T-cell (primary cell): ENCODE data around the gene PTGFR. TPM values are rescaled to one million over a fixed set of nuclear protein-coding genes. Genes with fewer than 3 reads are reported as not detected.

Source experiments
- ATAC-seq, 4 experiments: fragments of 200-7000 bp in 3 of 4; fragments of 150-1000 bp in 1 of 4; cut with Tn5 transposase; replicated peaks in 1 of 4; 1 replicate in 3 of 4; 2 replicates in 1 of 4; pipeline ENCODE4 v1.10.0; 2021; ENCODE audit warnings: moderate library complexity in 3 of 4, mild to moderate bottlenecking in 2 of 4, moderate number of reproducible peaks in 1 of 4
- CTCF ChIA-PET, 2 donors: fragments of 300-600 bp; sonication (Branson Sonifier 250); formaldehyde crosslinking; loops; one replicate each; lab custom pipeline; 2022; ENCODE audit warnings: antibody characterized with exemption in 2 of 2; lab: Charles Lee
- POLR2A ChIA-PET, 2 donors: fragments of 300-600 bp; sonication (Branson Sonifier 250); formaldehyde crosslinking; loops; one replicate each; lab custom pipeline; 2022; ENCODE audit warnings: antibody characterized with exemption in 2 of 2; lab: Charles Lee
- DNase-seq, 35 experiments: peaks; one replicate each; pipeline versions ENCODE4 v3.0.0 to v3.0.0-alpha.2; 2013 to 2023
- H3K27ac ChIP-seq: one replicate; pipeline ENCODE4 v1.5.1; 2013; ENCODE audit warnings: low read length
- H3K27me3 ChIP-seq, 2 experiments: replicated peaks in 1 of 2; 1 replicate in 1 of 2; 2 replicates in 1 of 2; pipeline versions ENCODE4 v1.6.1 to v1.7.0; 2013; ENCODE audit warnings: low read length in 1 of 2, mixed read lengths in 1 of 2; ENCODE audit not compliant: control insufficient read depth in 2 of 2, insufficient read depth in 2 of 2; ENCODE audit errors: extremely low read depth in 1 of 2
- H3K36me3 ChIP-seq, 2 donors: 1 replicate in 1 of 2; 2 replicates in 1 of 2; pipeline versions ENCODE4 v1.6.1 to v1.7.0; 2013; ENCODE audit warnings: low read length in 1 of 2; ENCODE audit not compliant: control insufficient read depth in 2 of 2, insufficient read depth in 1 of 2; ENCODE audit errors: extremely low read depth in 1 of 2
- H3K4me1 ChIP-seq, 2 experiments: 1 replicate in 1 of 2; 2 replicates in 1 of 2; pipeline versions ENCODE4 v1.6.1 to v1.7.0; 2013; ENCODE audit warnings: low read length in 2 of 2, mixed read lengths in 1 of 2; ENCODE audit not compliant: insufficient read depth in 2 of 2, control insufficient read depth in 1 of 2; ENCODE audit errors: extremely low read depth in 1 of 2
- H3K4me3 ChIP-seq, 2 donors: 1 replicate in 1 of 2; 2 replicates in 1 of 2; pipeline versions ENCODE4 v1.5.1 to v1.7.0; 2013; ENCODE audit warnings: mild to moderate bottlenecking in 2 of 2, low read length in 1 of 2, moderate library complexity in 1 of 2; ENCODE audit not compliant: control insufficient read depth in 1 of 2; ENCODE audit errors: extremely low read depth in 1 of 2
- H3K9me3 ChIP-seq: 2 replicates; pipeline ENCODE4 v1.7.0; 2013
- H3K27ac Mint-ChIP-seq, 2 donors: one replicate each; pipeline ENCODE4 v1.8.0; 2020 to 2021; ENCODE audit warnings: mild to moderate bottlenecking in 2 of 2, mixed read lengths in 2 of 2
- H3K27me3 Mint-ChIP-seq, 2 donors: one replicate each; pipeline ENCODE4 v1.8.0; 2021 to 2022; ENCODE audit warnings: mixed read lengths in 2 of 2
- H3K36me3 Mint-ChIP-seq: one replicate; pipeline ENCODE4 v1.8.0; 2021; ENCODE audit warnings: mixed read lengths
- H3K4me1 Mint-ChIP-seq, 3 donors: one replicate each; pipeline ENCODE4 v1.8.0; 2020 to 2022; ENCODE audit warnings: mixed read lengths in 3 of 3, mild to moderate bottlenecking in 1 of 3
- H3K4me3 Mint-ChIP-seq, 3 donors: one replicate each; pipeline ENCODE4 v1.8.0; 2020 to 2022; ENCODE audit warnings: mild to moderate bottlenecking in 3 of 3, mixed read lengths in 3 of 3, moderate library complexity in 3 of 3
- H3K9me3 Mint-ChIP-seq, 3 donors: one replicate each; pipeline ENCODE4 v1.8.0; 2020 to 2022; ENCODE audit warnings: mixed read lengths in 3 of 3
- WGBS: methylation state at CpG from one replicate; pipeline ENCODE4 v1.1.5; 2013; ENCODE audit warnings: missing lambda C conversion rate; ENCODE audit not compliant: insufficient coverage; 5-methylcytosine and 5-hydroxymethylcytosine counted together
- total RNA-seq, 35 experiments: library from RNA in 6 of 35; stranded (reverse) in 6 of 35; fragments of 120-200 nt in 1 of 35; gene quantifications; one replicate each; pipeline versions ENCODE4 v1.2.1 to v1.2.4 and lab custom pipeline; 2013 to 2026

The PTGFR gene, protein sequence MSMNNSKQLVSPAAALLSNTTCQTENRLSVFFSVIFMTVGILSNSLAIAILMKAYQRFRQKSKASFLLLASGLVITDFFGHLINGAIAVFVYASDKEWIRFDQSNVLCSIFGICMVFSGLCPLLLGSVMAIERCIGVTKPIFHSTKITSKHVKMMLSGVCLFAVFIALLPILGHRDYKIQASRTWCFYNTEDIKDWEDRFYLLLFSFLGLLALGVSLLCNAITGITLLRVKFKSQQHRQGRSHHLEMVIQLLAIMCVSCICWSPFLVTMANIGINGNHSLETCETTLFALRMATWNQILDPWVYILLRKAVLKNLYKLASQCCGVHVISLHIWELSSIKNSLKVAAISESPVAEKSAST
- under 1 TPM in 1 of 5 donors, not detected in 4; 0.13 TPM for total RNA-seq
- total RNA-seq (2013) = 0.04 TPM
- 0 to 0.06 (median 0) reads per million in 29 experiments for total RNA-seq (lab: John Stamatoyannopoulos, UW)

DNA sequence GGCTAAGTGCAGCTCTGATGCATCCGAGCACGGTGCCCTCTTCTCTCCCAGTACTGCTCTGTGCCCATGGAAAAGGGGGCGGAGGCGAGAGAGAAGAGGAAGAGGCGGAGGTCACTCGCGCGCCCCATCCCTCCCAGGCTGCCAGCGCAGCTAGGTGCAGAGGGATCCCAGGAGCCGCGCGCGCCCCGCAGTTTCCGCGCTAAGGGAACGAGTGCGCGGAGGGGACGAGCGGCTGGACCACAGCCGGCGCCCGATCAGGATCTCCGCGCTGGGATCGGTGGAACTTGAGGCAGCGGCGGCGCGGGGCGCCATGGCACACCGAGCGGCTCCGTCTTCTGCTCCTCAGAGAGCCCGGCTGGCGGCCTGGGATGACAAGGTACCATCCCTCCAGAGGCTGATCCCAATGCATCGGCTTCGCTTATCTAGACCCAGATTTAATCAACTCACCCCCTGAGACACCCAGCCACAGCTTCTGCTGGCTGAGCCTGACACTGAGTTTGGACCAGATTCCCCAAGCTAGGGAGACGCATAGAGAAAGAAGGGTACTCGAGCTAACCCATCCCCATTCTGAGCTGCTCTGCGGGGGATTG is at the start of gene PTGFR:
TSS of gene PTGFR (plus strand) at position 114 of the 590 bp plus-strand sequence. CDS start 1,770 bp downstream, outside the sequence.
- 7% methylated on average over 33 of the region's 42 CpGs for WGBS
- POLR2A ChIA-PET = no interaction called here
- no peaks in the 10 kb centered on the region for H3K36me3 Mint-ChIP-seq
- H3K27me3 Mint-ChIP-seq = peaks cover 32 to 33% of the 10 kb centered on the region in 2 donors
- CTCF ChIA-PET = no interaction called here
- DNase-seq = no peak
- H3K4me1 ChIP-seq = peaks cover 0 to 5% of the 10 kb centered on the region in 2 experiments
- H3K4me1 Mint-ChIP-seq = peaks cover 0 to 6% (median 3%) of the 10 kb centered on the region in 3 donors
- ATAC-seq = peak in 1 of 4 experiments; percentile 27
- H3K27ac ChIP-seq = no peak within 1 kb of the TSS
- no peak within 1 kb of the TSS for H3K27ac Mint-ChIP-seq
- peaks cover 6 to 14% of the 10 kb centered on the region in 2 experiments for H3K27me3 ChIP-seq
- H3K9me3 ChIP-seq = no peaks in the 10 kb centered on the region
- no peak within 1 kb of the TSS for H3K4me3 Mint-ChIP-seq
- H3K9me3 Mint-ChIP-seq = peaks cover 0 to 11% (median 0%) of the 10 kb centered on the region in 3 donors
- H3K4me3 ChIP-seq = no peak within 1 kb of the TSS
- no peaks in the 10 kb centered on the region for H3K36me3 ChIP-seq

DNA sequence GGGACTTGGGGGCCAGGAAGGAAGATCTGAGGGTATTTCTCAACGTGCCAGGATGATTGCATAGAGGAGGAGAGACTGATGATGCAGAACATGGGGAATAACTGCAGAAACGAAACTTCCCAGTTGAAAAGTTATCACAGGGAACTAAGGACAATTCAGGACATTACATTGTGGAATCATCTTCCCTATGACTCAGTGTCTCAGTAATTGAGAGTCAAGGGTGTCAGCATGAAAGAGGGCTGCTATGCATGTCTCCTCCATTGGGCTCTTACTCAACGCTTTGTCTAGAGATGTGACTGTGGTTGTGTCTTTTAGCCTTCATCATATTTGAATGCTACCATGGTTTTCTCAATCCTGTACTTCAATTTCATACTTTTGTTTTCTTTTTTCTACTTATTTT is 48.9 kb upstream of the PTGFR start:
- H3K4me3 Mint-ChIP-seq = no peak overlapping the region
- ChIA-PET POLR2A (no interaction called here), CTCF (no interaction called here)
- no peaks in the 10 kb centered on the region for H3K9me3 Mint-ChIP-seq
- H3K4me1 Mint-ChIP-seq = no peaks in the 10 kb centered on the region
- H3K27ac ChIP-seq = no peak overlapping the region
- no peaks in the 10 kb centered on the region for H3K9me3 ChIP-seq
- DNase-seq = no peak
- 0% methylated on average over 1 of the region's 3 CpGs for WGBS
- H3K4me1 ChIP-seq = no peaks in the 10 kb centered on the region
- H3K36me3 ChIP-seq = no peaks in the 10 kb centered on the region
- no peaks in the 10 kb centered on the region for H3K27me3 Mint-ChIP-seq
- H3K36me3 Mint-ChIP-seq = no peaks in the 10 kb centered on the region
- H3K27ac Mint-ChIP-seq = no peak overlapping the region
- H3K4me3 ChIP-seq = no peak overlapping the region
- H3K27me3 ChIP-seq = no peaks in the 10 kb centered on the region
- no peak for ATAC-seq

DNA sequence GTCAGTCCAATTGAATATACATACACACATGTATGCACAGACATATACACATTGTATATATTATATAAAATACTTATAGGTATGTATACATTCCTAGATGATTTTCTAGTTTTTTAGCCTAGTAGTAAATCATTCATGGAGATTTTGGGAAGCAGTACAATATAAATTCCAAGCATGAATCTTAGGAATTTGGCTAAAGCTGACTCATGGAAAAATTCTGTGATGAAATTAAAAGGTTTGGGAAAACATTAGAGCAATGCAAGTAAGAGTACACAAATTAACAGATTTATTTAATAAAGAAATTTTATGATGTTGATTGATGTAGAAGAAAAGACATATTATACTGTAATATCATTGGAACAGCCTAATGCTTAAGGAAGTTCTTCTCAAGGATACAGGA is 43.7 kb upstream of the PTGFR start:
- ATAC-seq (no peak), DNase-seq (no peak)
- no peaks in the 10 kb centered on the region for H3K4me1 ChIP-seq
- no peak overlapping the region for H3K4me3 Mint-ChIP-seq
- H3K4me1 Mint-ChIP-seq = no peaks in the 10 kb centered on the region
- H3K9me3 ChIP-seq = no peaks in the 10 kb centered on the region
- no peaks in the 10 kb centered on the region for H3K36me3 Mint-ChIP-seq
- H3K27me3 Mint-ChIP-seq = no peaks in the 10 kb centered on the region
- no peak overlapping the region for H3K27ac ChIP-seq
- no peak overlapping the region for H3K4me3 ChIP-seq
- H3K27ac Mint-ChIP-seq = no peak overlapping the region
- no peaks in the 10 kb centered on the region for H3K9me3 Mint-ChIP-seq
- no peaks in the 10 kb centered on the region for H3K27me3 ChIP-seq
- POLR2A ChIA-PET = no interaction called here
- CTCF ChIA-PET = no interaction called here
- no peaks in the 10 kb centered on the region for H3K36me3 ChIP-seq

DNA sequence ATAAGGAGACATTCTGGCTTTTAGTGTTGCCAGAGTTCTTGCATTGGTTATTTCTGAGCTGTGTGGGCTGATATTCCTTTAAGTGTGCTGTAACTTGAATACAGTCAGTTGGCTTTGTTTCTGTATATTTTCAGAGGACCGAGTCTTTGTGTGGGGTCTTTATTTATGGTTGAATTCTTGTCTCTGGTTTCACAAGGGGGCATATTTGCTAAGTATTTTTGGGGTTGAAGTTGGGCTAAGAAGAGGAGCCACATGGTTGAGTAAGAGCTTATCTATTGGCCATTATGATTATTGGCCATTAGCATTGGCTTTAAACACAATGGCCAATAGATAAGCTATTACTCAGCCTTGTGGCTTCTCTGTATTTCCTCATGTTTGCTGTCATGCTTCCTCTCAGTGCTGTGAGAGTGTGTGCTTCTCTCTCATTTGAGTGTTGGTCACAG is 26.3 kb upstream of the PTGFR start:
- Histone ChIP-seq H3K4me3 (no peak overlapping the region), H3K9me3 (no peaks in the 10 kb centered on the region), H3K27me3 (no peaks in the 10 kb centered on the region), H3K27ac (no peak overlapping the region), H3K36me3 (no peaks in the 10 kb centered on the region), H3K4me1 (no peaks in the 10 kb centered on the region)
- DNase-seq (no peak), ATAC-seq (no peak)
- H3K9me3 Mint-ChIP-seq = peaks cover 19 to 30% (median 23%) of the 10 kb centered on the region in 3 donors
- peaks cover 3 to 7% of the 10 kb centered on the region in 2 donors for H3K27me3 Mint-ChIP-seq
- H3K4me1 Mint-ChIP-seq = no peaks in the 10 kb centered on the region
- 80% methylated on average over 1 of the region's 1 CpG for WGBS
- H3K4me3 Mint-ChIP-seq = no peak overlapping the region
- ChIA-PET CTCF (no interaction called here), POLR2A (no interaction called here)
- no peak overlapping the region for H3K27ac Mint-ChIP-seq
- no peaks in the 10 kb centered on the region for H3K36me3 Mint-ChIP-seq

DNA sequence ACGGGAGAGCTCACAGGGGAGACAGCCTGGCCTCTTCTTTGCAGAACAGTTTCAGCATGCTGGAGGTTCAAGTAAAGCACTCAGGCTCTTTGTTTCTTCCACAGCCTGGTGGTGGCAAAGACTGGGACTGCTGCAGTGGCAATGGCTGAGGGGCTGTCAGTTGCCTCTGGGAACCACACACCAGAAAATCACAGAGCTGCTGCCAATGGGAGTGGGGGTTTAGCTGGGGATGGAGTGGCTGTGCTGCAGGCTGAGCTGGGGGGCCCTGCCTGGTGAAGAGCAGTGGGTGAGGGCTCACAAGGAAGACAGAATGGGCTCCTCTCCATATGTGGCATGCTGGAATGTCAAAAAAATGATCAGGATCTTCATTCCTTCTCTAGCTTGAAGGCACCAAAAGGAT is 25.6 kb upstream of the PTGFR start:
- H3K27me3 Mint-ChIP-seq = peaks cover 3 to 7% of the 10 kb centered on the region in 2 donors

DNA sequence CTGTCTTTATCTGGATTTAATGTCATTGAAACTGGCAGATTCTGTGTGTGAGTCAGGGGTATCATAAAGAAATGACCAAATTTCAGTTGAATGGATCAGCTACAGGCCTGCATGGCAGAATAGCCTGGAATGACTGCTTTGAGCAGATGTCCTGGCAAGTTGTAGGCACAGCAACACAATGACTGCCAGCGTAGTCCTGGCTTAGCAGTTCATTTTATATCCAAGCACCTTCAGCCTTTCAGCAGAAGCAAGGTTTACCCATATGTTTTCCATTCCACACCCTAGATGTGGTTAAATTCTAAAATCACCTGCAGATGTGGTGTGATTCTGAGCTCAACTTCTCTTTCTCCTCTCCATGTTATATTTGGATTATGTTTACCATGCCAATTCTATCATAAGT is 22.3 kb upstream of the PTGFR start:
- no peaks in the 10 kb centered on the region for H3K27me3 ChIP-seq
- no peak overlapping the region for H3K4me3 ChIP-seq
- no peak overlapping the region for H3K27ac ChIP-seq
- Mint-ChIP-seq H3K27ac (no peak overlapping the region), H3K4me3 (no peak overlapping the region), H3K4me1 (no peaks in the 10 kb centered on the region), H3K9me3 (peaks cover 3 to 9% (median 8%) of the 10 kb centered on the region in 3 donors), H3K36me3 (no peaks in the 10 kb centered on the region), H3K27me3 (peaks cover 3 to 7% of the 10 kb centered on the region in 2 donors)
- POLR2A ChIA-PET = no interaction called here
- no CpG with 5 or more reads among the region's 1 CpG for WGBS
- H3K9me3 ChIP-seq = no peaks in the 10 kb centered on the region
- no peaks in the 10 kb centered on the region for H3K36me3 ChIP-seq
- CTCF ChIA-PET = interaction anchor here in 1 of 2 donors (0.6 kb wide), 1 partner anchor 143 kb away, joined by 4 read pairs; no protein-coding TSS in a partner anchor
- H3K4me1 ChIP-seq = no peaks in the 10 kb centered on the region
- no peak for ATAC-seq
- DNase-seq = no peak

More for the DNA sequence above, 25.6 kb upstream of the PTGFR start:
- Histone ChIP-seq H3K4me3 (no peak overlapping the region), H3K4me1 (no peaks in the 10 kb centered on the region), H3K27me3 (no peaks in the 10 kb centered on the region), H3K36me3 (no peaks in the 10 kb centered on the region), H3K27ac (no peak overlapping the region), H3K9me3 (no peaks in the 10 kb centered on the region)
- no peaks in the 10 kb centered on the region for H3K4me1 Mint-ChIP-seq
- DNase-seq (no peak), ATAC-seq (no peak)
- 41% methylated on average over 1 of the region's 1 CpG for WGBS
- ChIA-PET CTCF (no interaction called here), POLR2A (no interaction called here)
- no peak overlapping the region for H3K4me3 Mint-ChIP-seq
- H3K9me3 Mint-ChIP-seq = peaks cover 19 to 30% (median 23%) of the 10 kb centered on the region in 3 donors
- H3K36me3 Mint-ChIP-seq = no peaks in the 10 kb centered on the region
- no peak overlapping the region for H3K27ac Mint-ChIP-seq
